ENCODE measurements around the gene ACADS. TPM values are rescaled to one million over a fixed set of nuclear protein-coding genes. Genes with fewer than 3 reads are reported as not detected.
A peak's percentile ranks its signal among the peaks of the same experiment; 100 is the strongest.

The ACADS gene
- total RNA-seq, 1 donor from 2014 or later, result 20.9 TPM

DNA sequence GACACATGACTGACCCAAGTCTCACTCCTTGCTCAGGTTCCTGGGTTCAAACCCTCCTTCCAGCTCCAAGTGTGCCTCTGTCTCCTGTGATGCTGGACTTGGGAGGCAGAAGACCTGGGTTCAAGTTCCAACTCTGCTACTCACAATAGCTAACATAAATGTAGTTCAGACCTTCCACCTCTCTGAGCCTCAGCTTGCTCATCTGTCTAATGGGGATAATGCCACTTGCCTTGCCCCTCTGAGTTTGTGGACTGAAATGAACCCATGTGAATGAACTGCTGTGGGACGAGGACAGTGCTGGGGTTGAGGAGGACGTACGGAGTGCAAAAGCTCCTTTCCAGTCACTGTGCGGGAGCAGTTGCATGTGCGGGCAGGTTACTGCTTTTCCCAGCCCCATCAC, 40.9 kb downstream of the ACADS start:
- Histone ChIP-seq H3K27ac (no peak overlapping the region), H3K9me3 (no peaks in the 10 kb centered on the region), H3K4me3 (no peak overlapping the region), H3K36me3 (peaks cover 72% of the 10 kb centered on the region), H3K27me3 (no peaks in the 10 kb centered on the region), H3K4me1 (no peaks in the 10 kb centered on the region)
- intact Hi-C loops (cut with DNase I), result no loop called here
- DNase-seq, result no peak
- TF ChIP-seq, protein P1, sequence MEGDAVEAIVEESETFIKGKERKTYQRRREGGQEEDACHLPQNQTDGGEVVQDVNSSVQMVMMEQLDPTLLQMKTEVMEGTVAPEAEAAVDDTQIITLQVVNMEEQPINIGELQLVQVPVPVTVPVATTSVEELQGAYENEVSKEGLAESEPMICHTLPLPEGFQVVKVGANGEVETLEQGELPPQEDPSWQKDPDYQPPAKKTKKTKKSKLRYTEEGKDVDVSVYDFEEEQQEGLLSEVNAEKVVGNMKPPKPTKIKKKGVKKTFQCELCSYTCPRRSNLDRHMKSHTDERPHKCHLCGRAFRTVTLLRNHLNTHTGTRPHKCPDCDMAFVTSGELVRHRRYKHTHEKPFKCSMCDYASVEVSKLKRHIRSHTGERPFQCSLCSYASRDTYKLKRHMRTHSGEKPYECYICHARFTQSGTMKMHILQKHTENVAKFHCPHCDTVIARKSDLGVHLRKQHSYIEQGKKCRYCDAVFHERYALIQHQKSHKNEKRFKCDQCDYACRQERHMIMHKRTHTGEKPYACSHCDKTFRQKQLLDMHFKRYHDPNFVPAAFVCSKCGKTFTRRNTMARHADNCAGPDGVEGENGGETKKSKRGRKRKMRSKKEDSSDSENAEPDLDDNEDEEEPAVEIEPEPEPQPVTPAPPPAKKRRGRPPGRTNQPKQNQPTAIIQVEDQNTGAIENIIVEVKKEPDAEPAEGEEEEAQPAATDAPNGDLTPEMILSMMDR (IDR thresholded peaks at IDR 0.05), result no peak
- no peak for ATAC-seq

DNA sequence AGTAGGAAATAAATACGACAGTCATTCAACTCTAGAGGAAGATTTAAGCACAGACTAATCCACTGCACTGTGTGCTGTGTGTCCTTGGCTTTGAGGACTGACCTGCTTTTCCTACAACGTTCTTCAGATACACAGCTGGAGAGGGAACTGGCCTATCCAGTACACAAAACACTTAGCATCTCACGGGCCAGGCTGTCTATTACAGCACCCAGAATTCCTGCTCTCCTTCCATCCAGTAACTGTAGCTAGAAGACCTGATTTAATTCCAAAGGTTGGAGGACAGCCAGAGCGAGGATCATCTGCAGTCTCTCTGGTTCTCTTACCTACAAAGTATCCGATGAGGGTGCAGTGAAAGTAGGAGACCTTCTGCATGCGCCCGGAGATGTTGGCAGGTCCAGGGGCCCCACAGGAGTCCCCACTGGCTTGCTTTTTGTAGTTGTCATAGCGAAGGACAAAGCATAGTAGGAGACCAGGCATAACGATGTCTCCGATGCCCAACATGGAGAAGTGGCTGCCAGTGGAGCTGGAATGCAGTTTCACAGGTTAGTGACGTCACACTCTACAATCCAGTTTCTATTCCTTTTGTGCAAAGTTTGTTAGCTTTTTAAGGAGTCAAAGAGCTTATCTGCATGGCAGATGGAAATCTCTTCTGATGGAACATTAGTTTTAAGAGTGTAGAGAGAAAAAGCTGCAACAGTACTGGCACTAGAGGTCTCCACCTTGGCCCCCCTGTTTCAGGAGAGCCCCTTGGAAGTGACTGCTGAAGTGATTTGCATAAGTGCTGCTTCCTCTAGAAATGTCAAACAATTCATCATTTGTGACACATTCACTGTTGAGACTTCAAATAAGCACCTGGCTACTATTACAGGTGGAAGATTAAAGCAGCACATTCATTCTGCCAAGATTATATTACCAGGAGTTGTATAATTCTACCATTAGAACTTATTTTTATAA, 41.7 kb downstream of the ACADS start:
- H3K9me3 ChIP-seq, result no peaks in the 10 kb centered on the region
- TF ChIP-seq, protein P1 (IDR thresholded peaks at IDR 0.05), result no peak
- H3K4me3 ChIP-seq, result no peak overlapping the region
- H3K36me3 ChIP-seq, result peaks cover 66% of the 10 kb centered on the region
- no peaks in the 10 kb centered on the region for H3K4me1 ChIP-seq
- ATAC-seq, result peak; percentile 45
- DNase-seq, result no peak
- H3K27me3 ChIP-seq, result no peaks in the 10 kb centered on the region
- H3K27ac ChIP-seq, result peak overlapping the region; percentile 24
- intact Hi-C loops (cut with DNase I), result no loop called here

DNA sequence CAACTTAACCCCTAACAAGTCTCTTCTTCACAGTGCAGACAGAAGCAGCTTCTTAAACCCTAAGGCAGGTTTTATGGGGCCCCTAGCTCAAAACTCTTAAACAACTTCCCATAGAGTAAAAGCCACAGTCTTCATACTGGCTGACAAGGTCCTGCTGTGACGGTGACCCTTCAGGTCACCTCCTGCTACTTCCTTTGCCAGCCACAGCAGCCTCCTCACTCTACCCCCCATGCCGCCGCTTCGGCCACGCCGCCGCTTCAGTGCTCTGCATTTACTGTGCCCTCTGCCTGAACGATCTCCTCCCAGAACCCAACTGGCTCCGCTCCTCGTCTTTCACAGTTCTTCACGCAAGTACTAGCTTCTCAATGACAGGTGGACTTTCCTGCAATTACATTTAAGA, 45.5 kb downstream of the ACADS start:
- Histone ChIP-seq H3K27me3 (no peaks in the 10 kb centered on the region), H3K36me3 (peaks cover 32% of the 10 kb centered on the region), H3K4me1 (peaks cover 4% of the 10 kb centered on the region), H3K4me3 (no peak overlapping the region), H3K9me3 (no peaks in the 10 kb centered on the region), H3K27ac (no peak overlapping the region)
- DNase-seq (no peak), ATAC-seq (no peak)
- intact Hi-C loops (cut with DNase I), result no loop called here
- TF ChIP-seq, protein P1 (IDR thresholded peaks at IDR 0.05), result no peak

DNA sequence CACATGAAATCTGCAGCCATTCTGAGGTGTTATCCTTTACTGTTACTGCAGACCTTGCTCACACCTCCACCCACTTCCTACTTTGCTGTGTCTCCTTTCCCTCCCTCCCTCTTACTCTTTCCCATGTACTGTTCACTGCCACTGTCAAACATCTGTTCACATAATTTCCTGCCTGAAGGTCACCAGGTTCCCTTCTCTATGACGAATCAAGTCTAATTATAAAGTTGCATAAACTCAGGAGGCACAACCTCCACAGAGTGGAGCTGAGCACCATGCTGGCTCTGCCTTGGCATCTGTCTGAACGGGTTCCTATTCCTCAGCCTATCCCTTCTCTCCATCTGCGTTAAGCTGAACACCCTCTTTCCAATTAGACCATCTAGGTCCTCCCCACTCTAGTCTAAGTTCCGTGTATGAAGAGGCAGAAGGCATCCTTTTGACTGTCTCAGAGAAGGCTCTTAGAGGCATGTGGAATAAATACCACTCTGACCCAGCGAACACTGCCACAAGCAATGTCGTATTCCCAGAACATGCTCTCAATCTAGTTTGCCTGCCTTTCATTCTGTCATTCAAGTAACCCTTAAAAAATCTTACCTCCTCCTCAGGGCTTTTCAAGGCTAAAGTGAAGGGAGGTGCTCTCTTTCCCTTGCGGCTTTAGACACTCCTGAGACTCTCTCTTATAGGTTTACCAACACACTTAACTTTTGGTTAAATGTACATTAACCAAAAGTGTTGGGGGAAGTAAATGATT, 48.7 kb downstream of the ACADS start:
- peaks cover 9% of the 10 kb centered on the region for H3K36me3 ChIP-seq
- no peaks in the 10 kb centered on the region for H3K27me3 ChIP-seq
- no peaks in the 10 kb centered on the region for H3K9me3 ChIP-seq
- TF ChIP-seq, protein P1 (IDR thresholded peaks at IDR 0.05), result no peak
- intact Hi-C loops (cut with DNase I), result no loop called here
- no peak overlapping the region for H3K27ac ChIP-seq
- peak; percentile 64 for ATAC-seq
- H3K4me3 ChIP-seq, result no peak overlapping the region
- DNase-seq, result no peak
- peaks cover 4% of the 10 kb centered on the region for H3K4me1 ChIP-seq

DNA sequence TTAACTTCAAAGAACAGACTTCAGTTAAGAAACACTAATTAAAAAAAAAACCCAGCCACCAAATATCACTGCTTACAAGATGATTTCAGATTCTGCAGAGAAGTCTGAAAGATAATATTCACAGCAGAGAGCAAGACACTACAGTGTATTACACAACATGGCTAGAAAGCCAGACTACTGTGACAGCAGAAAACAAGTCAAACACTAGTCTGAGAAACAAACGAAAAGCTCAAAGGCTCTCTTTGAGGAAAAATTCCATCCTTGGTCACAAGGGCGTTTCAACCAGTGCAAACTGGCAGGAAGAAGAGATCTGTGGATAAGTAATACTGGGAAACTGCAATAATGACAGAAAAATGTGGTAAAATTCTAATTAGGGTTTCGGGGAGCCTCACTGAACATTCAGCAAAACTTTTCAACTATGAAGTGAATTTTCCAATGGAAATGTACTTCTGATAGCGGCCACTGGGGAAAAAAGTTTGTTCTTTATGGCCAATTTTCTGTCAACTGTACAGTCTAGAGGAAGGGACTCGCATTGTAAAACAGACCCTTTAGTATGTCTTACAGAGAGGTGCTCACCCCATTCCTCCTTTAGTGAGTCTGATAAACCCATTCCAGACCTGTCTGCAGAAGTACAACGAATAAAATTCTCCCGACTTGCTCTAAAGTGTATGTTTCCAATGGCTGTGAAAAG, 50.4 kb downstream of the ACADS start:
- DNase-seq (no peak), ATAC-seq (no peak)
- TF ChIP-seq, protein P1 (IDR thresholded peaks at IDR 0.05), result peak; percentile 14
- Histone ChIP-seq H3K27me3 (no peaks in the 10 kb centered on the region), H3K36me3 (peaks cover 25% of the 10 kb centered on the region), H3K9me3 (no peaks in the 10 kb centered on the region), H3K4me1 (peaks cover 4% of the 10 kb centered on the region), H3K4me3 (no peak overlapping the region), H3K27ac (no peak overlapping the region)
- intact Hi-C loops (cut with DNase I), result no loop called here
